Occipital lobe (tissue), 2 donors: ENCODE results near the gene GPBP1. TPM values are rescaled to one million over a fixed set of nuclear protein-coding genes. Genes with fewer than 3 reads are reported as not detected.
"Not testable (repeated sequence)": the region's sequence is repeated elsewhere in the genome, so short reads cannot be mapped to it uniquely, and the experiment has no call there.

ENCODE experiments used
- DNase-seq: peaks from one replicate; lab custom pipeline; 2025; lab: John Stamatoyannopoulos, UW
- total RNA-seq: library from RNA; depleted of rRNA; stranded (reverse); fragments of >200 nt; gene quantifications from one replicate; pipeline ENCODE4 v1.2.3, GENCODE V29; 2014

Gene GPBP1
- total RNA-seq, result 159 TPM

DNA sequence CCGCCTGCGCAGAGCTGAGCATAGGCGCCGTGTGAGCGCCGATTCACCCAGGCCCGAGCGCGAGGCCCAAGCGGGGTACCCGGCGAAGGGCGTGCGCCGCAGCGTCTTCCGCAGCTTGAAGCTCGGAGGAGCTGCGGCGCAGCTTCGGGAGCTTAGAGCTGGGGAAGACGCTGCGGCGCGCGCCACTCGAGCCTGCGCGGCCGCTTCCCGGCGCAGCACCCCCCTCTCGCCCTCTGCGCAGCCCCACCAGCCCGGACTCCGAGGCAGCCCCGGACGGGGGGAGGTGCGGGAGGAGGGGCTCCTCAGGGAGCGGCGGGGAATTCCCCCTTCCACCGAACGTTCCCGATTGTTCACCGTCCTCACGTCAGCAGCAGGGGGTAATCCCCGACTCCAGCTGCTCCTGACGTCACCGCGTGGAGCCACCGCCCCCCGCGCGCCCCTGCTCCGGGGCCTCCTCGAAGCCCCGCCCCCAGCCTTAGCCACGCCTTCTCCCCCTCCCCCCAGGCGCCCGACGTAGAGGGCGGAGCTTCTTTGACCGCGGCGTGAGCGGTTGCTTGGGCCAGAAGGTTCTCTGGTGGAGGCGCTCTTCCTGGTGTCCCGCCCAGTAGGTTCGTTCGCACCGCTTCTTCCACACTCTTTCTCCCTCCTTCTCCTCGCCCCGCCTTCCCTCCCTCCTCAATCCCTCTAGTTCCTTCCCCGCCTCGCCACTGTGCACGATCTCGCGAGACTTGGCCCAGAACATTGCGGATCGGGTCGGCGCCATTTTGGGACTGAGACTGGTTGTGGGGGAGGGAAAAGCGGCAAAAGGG is at the start of gene GPBP1:
Gene GPBP1, plus strand, starts transcription at position 741 of the 809 bp plus-strand sequence. CDS start 40,072 bp downstream, outside the sequence.
- DNase-seq, result peak; percentile 100

DNA sequence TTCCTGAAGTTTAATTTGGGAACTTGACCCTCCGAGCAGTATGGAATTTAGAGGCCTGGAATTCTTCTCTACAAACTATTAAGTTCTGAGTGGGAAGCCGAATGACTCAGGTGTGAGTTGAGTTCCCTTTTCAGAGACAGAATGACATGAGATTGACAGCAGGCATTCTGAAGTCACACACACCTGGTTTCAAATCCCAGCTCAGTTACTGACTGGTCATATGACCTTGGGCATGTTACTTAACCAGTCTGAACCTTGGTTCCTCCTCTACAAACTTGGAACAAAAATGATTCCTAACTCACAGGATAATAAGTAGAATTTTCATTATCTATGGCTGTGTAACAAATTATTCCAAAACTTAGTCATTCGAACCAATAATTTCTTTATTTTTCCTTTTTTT is 45.5 kb upstream of the GPBP1 start:
- no peak for DNase-seq

- no peak for DNase-seq
Observed at GRCh38 chr5:57133574-57133973, 40.3 kb upstream of the GPBP1 start.

- DNase-seq, result no peak
Observed at GRCh38 chr5:57137401-57137800, 36.5 kb upstream of the GPBP1 start.

GRCh38 chr5:57152316-57152715 is 21.5 kb upstream of the GPBP1 start:
- DNase-seq, result no peak

GRCh38 chr5:57155033-57155432 is 18.8 kb upstream of the GPBP1 start:
- no peak for DNase-seq

DNA sequence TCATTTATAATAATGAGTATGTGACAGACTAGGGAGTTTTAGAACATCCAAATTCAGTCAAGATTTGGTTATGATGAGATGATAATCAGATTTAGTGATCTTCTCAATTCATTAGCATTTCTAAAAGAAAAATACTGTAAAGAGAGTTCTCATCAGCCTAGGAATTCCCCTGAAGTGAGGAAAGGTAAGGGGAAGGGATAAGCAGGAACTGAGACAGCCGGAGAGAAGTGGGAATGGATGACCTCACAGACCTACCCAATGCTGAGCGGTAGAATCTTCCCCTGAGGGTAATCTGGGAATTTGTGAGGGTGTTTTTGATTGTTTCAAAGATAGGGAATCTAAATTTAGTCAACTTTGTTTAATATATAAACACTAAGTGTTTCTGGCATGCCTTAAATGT is 16.7 kb upstream of the GPBP1 start:
- no peak for DNase-seq

GRCh38 chr5:57157666-57158065 is 16.2 kb upstream of the GPBP1 start:
- no peak for DNase-seq

- no peak for DNase-seq
Observed at GRCh38 chr5:57163553-57164006, 10.3 kb upstream of the GPBP1 start.

DNA sequence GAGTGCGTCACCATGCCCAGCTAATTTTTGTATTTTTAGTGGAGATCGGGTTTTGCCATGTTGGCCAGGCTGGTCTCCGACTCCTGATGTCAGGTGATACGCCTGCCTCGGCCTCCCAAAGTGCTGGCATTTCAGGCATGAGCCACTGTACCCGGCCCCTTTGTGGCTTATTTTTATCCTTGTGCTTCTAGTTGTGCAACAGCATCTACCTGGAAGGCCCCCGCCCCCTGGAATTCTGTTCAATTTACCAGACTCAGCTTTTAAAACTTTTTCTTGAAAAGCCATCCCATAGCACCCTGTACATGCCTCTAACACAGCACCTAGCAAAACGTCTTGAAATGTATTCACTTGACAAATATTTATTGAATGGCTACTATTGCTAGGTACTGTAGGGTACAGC is 9.7 kb upstream of the GPBP1 start:
- DNase-seq, result no peak

- DNase-seq, result not testable (repeated sequence)
Observed at GRCh38 chr5:57165171-57165570, 8.7 kb upstream of the GPBP1 start.

DNA sequence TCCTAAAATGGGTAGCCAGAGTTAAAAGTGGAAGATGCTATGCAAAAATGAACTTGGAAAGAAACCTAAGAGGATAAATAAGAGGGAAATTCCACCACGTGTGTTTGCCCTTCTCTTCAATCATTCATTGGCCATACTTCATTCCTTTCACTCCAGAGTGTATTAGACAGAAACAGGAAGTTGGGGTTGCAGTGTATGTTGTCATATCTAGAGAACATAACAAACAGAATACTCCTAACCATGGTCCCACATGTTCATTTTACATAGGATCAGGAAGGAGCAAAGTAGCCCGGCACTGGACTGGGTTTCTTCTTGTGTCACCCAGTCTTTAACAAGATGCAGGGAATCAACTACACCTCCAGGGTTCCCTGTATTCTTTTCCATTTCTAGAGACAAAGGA is 7.6 kb upstream of the GPBP1 start:
- DNase-seq, result no peak

- no peak for DNase-seq
Observed at GRCh38 chr5:57167201-57167600, 6.7 kb upstream of the GPBP1 start.

- not testable (repeated sequence) for DNase-seq
Observed at GRCh38 chr5:57170116-57170515, 3.7 kb upstream of the GPBP1 start.

DNA sequence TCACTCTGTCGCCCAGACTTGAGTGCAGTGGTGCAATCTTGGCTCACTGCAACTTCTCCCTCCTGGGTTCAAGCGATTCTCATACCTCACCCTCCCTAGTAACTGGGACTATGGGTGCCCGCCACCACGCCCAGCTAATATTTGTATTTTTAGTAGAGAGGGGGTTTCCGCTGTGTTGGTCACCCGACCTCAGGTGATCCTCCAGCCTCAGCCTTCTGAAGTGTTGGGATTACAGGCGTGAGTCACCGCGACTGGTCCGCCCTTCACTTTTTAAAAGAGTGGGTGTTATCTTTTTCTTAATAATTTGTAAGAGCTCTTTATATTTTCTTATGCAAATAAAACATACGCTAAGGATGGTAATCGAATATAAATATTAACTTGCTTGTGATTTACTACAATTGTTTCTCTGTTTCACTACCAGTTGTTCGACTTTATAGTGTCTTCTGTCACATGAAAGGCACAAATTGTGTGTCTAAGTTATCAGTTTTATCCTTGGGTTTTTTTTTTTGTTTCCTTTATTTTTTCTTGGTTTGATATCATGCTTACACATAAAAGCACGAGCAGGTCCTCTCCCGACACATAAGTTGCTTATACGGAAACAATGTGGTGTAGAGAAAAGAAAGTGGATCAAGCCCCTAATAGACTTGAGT is 1.9 kb upstream of the GPBP1 start:
- no peak for DNase-seq

DNA sequence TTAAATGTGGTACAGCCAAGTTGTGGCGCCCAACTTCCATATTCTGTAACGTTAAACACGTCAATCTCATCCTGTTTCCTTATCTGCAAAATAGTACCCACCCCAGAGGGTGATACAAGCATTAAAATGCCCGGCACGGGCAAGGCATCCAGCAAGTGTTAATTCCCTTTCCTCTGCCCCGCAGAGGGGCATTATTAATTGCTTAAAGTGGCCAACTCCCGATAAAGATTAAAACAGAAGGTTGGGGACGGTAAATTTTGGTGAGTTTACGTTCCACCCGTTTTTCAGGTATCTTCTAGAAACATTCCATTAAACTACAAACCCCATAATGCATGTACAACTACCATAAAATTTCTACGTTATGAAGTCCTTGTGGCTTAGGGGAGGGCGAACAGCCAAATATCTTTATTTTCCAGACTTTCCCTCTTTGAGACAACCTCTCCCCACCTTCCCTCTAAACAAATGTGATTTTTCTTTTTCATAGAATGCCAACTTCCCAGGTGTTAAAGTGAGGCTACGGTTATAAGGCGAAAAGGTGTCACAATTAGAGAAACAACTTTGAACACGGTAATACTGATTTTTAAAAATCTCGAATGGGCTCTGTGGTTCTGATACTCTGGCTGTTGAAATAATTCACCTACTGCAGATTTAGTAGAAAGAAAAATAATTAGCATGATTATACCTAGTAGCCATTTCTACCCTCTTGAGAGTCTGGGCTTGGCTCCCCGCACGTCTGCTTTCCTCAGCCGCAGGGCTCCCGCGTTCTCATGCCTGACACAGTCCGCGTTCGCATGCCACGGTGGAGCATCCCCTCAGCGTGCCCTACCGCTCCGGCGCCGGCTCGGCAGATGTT is 1.2 kb upstream of the GPBP1 start:
- no peak for DNase-seq

DNA sequence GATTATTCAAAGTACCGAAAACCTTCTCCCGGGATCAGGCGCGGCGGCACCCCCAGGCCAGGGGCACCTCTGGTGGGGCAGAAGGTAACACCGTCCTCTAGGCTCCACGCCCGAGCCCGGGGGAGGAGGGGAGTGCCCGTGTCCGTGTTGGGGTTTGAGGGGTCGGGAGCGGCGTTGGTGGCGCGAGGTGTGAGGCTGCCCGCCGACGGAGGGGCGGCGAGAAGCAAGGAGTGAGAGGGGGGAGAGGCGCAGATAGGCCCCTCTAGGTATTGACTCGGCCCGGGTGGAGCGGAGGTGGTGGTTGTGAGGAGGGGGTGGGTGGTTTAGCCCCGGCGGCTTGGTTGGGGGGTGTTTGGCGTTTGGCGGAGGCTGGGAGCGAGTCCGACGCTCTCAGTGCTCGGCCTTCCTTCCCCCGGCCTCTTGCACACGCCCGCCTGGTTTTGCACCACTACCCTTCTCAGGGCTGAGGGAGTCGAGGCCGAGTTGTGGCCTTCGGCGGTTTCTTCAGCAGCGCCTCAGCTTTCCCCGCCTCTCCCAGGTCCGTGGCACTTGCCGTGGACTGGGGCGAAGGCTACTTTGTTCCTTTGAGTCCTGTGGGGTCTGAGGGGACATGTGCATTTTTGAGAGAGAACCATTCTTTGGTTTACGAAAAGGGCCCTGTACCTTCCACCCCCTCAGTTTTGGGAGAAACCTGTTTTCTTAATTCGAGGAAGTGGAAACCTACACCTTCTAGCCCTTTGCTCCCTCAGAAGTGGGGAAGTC is 450 bp downstream of the GPBP1 start:
- DNase-seq, result peak; percentile 11

DNA sequence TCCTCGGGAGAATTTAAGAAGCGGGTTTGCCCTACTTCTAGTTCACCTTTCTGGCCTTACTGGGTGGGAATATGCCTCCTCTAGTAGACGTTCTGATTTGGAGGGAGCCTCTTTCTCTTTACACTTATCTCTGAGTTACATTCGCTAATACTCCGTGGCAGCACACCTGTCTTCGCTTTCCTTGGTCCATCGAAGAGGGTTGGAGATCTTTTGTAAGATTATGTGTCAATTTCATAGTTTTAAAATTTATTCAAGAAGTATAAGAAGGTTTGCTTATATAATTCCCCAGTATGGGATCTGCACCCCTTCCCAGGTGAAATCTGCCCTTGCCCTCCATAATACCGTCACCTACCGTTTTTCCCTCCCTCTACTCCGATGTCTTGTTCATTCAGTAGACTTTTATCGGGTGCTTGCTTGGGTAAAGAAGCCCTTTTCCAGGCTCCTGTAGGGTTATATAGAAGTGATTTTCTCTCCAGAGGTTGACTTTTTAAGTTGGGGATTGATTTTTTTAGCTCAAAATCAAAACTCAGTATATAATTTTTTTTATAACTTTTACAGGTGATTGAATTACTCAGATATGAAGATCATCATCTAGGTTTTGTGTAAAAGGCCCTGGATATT is 1.1 kb downstream of the GPBP1 start:
- DNase-seq, result no peak

GRCh38 chr5:57175551-57176309 is 1.9 kb downstream of the GPBP1 start:
- DNase-seq, result no peak

- no peak for DNase-seq
Observed at GRCh38 chr5:57176350-57176857, 2.5 kb downstream of the GPBP1 start.
